Measurements from ENCODE around the gene USH1G. TPM values are rescaled to one million over a fixed set of nuclear protein-coding genes. Genes with fewer than 3 reads are reported as not detected.

The USH1G gene
- total RNA-seq, 1 donor = not detected

DNA sequence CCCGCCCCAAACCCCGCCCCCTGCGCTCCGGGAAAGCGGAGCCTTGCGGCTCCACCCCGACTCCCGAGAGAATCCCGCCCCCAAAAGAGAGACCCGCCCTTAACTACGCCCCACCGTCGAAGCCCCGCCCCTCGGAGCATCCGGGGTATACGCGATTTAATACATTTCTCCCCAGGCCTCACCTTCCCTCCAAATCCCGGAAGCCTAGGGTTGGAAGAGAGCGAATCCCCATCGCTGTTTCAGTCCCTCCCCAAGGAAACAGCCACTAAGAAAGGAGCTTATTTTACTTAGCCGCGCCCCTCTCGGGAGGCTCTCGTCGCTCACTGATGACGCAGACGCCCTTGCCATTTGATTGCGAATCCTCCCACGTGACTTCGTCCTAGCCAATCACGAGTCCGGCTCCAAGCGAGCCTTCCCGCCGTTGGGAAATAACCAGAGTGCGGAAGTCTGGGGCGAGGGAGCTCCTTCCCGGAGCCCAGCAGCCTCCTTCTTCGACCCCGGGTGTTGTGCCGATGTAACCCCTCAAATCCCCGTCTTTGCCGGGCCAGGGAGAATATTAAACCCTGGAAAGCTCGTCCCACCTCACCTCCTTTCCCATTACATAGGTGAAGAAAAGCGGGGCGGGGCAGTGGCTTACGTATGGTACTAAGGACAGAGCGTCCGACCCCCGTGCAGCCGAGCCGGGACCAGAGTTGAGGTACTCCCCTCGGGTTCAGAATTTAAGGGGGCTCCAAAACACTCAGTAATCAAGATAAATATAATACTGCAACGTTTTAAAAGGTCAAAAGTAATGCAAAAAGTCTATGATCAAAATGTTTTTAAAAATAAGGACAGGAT, 49.8 kb downstream of the USH1G start:
- TF ChIP-seq, protein P1, sequence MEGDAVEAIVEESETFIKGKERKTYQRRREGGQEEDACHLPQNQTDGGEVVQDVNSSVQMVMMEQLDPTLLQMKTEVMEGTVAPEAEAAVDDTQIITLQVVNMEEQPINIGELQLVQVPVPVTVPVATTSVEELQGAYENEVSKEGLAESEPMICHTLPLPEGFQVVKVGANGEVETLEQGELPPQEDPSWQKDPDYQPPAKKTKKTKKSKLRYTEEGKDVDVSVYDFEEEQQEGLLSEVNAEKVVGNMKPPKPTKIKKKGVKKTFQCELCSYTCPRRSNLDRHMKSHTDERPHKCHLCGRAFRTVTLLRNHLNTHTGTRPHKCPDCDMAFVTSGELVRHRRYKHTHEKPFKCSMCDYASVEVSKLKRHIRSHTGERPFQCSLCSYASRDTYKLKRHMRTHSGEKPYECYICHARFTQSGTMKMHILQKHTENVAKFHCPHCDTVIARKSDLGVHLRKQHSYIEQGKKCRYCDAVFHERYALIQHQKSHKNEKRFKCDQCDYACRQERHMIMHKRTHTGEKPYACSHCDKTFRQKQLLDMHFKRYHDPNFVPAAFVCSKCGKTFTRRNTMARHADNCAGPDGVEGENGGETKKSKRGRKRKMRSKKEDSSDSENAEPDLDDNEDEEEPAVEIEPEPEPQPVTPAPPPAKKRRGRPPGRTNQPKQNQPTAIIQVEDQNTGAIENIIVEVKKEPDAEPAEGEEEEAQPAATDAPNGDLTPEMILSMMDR (IDR thresholded peaks at IDR 0.05; ENCODE audit: extremely low read depth, low read depth, low read length) = no peak
- H3K4me3 ChIP-seq (ENCODE audit: insufficient read depth, low read length) = peak overlapping the region; percentile 84
- peaks cover under 1% of the 10 kb centered on the region for H3K27me3 ChIP-seq (ENCODE audit: insufficient read depth, low read length)
- H3K4me1 ChIP-seq (ENCODE audit: insufficient read depth, low read length) = peaks cover 26% of the 10 kb centered on the region
- peaks cover 4% of the 10 kb centered on the region for H4K20me1 ChIP-seq (ENCODE audit: insufficient read depth, low read length)
- peak overlapping the region; percentile 80 for H3K27ac ChIP-seq (ENCODE audit: low read depth, low read length)
- peak overlapping the region; percentile 78 for H2AFZ ChIP-seq (ENCODE audit: low read length)
- H3K79me2 ChIP-seq (ENCODE audit: insufficient read depth, low read length) = peaks cover 12% of the 10 kb centered on the region
- peak overlapping the region; percentile 86 for H3K4me2 ChIP-seq (ENCODE audit: insufficient read depth, low read length)
- DNase-seq (ENCODE audit: insufficient read length, low spot score, missing footprints) = peak; percentile 100
- H3K9me3 ChIP-seq (ENCODE audit: low read depth, low read length) = no peaks in the 10 kb centered on the region
- H3K36me3 ChIP-seq (ENCODE audit: insufficient read depth, low read length) = no peaks in the 10 kb centered on the region

DNA sequence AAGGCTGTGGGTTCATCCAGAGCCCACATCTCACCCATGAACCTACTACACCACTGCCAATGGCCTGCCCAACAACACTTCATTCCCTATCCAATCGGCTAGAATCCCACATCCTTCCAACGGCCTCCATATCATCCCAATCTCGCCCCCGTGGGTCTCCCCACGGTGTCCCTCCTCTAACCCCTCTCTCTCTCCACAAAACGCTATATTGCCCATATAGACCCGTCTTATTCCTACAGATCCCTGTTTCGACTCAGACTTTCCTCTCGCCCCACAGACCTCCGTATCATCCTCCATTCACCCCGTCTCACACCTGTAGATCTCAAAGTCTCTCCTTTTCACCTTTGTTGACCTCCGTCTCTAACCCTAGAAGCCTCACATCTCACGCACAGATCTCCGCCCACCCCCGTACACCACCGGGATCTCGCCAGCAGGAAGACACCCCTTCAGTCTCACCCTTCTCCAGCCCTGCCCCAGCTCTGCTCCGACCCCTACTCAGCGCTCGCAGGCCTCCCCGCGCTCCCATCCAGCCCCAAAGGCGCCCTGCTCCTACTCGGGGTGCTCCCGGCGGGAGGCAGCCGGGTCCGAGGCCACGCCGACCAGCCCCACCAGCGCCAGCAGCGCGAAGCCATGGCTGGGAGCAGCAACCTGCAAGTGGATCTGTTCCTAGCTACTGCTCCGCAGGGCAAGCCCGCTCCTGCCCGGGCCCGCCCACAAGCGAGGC, 50.6 kb downstream of the USH1G start, which contains the start of gene FDXR:
Gene FDXR (minus strand): TSS at position 682 of the 724 bp plus-strand sequence. CDS start 50 bp downstream, at position 632.
- Histone ChIP-seq H3K79me2 (ENCODE audit: insufficient read depth, low read length) (peaks cover 12% of the 10 kb centered on the region), H3K27ac (ENCODE audit: low read depth, low read length) (peak within 1 kb of the TSS; percentile 80), H2AFZ (ENCODE audit: low read length) (peak within 1 kb of the TSS; percentile 78), H3K9me3 (ENCODE audit: low read depth, low read length) (no peaks in the 10 kb centered on the region), H3K4me3 (ENCODE audit: insufficient read depth, low read length) (peak within 1 kb of the TSS; percentile 84), H3K4me2 (ENCODE audit: insufficient read depth, low read length) (peak within 1 kb of the TSS; percentile 86), H3K27me3 (ENCODE audit: insufficient read depth, low read length) (no peaks in the 10 kb centered on the region), H3K36me3 (ENCODE audit: insufficient read depth, low read length) (no peaks in the 10 kb centered on the region), H4K20me1 (ENCODE audit: insufficient read depth, low read length) (peaks cover 4% of the 10 kb centered on the region), H3K4me1 (ENCODE audit: insufficient read depth, low read length) (peaks cover 26% of the 10 kb centered on the region)
- DNase-seq (ENCODE audit: insufficient read length, low spot score, missing footprints) = no peak
- TF ChIP-seq, protein P1 (IDR thresholded peaks at IDR 0.05; ENCODE audit: extremely low read depth, low read depth, low read length) = no peak

DNA sequence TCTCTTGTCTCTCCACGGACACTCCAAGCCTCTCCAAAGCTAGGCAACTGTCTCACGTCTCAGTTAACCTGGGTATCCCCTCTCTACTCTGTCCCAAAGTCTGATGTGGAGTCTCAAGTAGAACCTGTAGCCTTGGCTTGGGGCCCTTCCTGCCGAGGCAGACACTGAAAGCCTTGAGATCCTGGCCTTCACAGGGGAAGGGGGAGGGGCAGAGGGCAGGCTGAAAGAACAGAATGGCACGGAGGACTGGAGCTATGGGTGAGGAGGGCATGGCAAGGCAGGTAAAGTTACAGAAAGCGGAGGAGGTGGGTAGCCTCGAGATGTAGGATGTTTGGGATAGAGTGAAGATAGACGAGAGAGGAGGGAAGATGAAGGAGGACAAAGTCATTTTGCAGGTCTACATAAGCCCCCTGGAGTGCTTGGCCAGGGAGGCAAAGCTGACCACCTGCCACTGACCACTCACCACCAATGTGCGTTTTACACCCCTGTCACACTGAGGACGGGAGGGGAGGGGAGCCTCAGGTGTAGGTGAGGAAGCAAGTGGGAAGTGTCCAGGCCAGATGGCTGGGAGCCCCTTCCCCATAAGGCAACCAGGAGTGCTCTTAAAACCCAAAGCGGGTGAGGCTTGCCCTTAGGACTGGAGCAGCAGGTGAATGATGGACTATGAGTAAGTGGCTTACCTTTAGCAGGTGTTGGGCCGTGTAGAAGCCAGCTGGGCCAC, 51.5 kb downstream of the USH1G start:
- peaks cover 26% of the 10 kb centered on the region for H3K4me1 ChIP-seq (ENCODE audit: insufficient read depth, low read length)
- peaks cover 4% of the 10 kb centered on the region for H4K20me1 ChIP-seq (ENCODE audit: insufficient read depth, low read length)
- H3K79me2 ChIP-seq (ENCODE audit: insufficient read depth, low read length) = peaks cover 12% of the 10 kb centered on the region
- no peak for DNase-seq (ENCODE audit: insufficient read length, low spot score, missing footprints)
- H3K4me2 ChIP-seq (ENCODE audit: insufficient read depth, low read length) = peak overlapping the region; percentile 82
- H3K4me3 ChIP-seq (ENCODE audit: insufficient read depth, low read length) = peak overlapping the region; percentile 84
- no peaks in the 10 kb centered on the region for H3K9me3 ChIP-seq (ENCODE audit: low read depth, low read length)
- no peaks in the 10 kb centered on the region for H3K36me3 ChIP-seq (ENCODE audit: insufficient read depth, low read length)
- TF ChIP-seq, protein P1 (IDR thresholded peaks at IDR 0.05; ENCODE audit: extremely low read depth, low read depth, low read length) = no peak
- H3K27me3 ChIP-seq (ENCODE audit: insufficient read depth, low read length) = no peaks in the 10 kb centered on the region
- no peak overlapping the region for H3K27ac ChIP-seq (ENCODE audit: low read depth, low read length)
- no peak overlapping the region for H2AFZ ChIP-seq (ENCODE audit: low read length)
